NCI-H146 (cell line): ENCODE results near the gene ADGRG2.
A peak's percentile ranks its signal among the peaks of the same experiment; 100 is the strongest.
"Not testable (repeated sequence)": the region's sequence is repeated elsewhere in the genome, so short reads cannot be mapped to it uniquely, and the experiment has no call there.

Experiments
- DNase-seq: peaks from one replicate; lab custom pipeline; 2025; lab: John Stamatoyannopoulos, UW

Gene ADGRG2

DNA sequence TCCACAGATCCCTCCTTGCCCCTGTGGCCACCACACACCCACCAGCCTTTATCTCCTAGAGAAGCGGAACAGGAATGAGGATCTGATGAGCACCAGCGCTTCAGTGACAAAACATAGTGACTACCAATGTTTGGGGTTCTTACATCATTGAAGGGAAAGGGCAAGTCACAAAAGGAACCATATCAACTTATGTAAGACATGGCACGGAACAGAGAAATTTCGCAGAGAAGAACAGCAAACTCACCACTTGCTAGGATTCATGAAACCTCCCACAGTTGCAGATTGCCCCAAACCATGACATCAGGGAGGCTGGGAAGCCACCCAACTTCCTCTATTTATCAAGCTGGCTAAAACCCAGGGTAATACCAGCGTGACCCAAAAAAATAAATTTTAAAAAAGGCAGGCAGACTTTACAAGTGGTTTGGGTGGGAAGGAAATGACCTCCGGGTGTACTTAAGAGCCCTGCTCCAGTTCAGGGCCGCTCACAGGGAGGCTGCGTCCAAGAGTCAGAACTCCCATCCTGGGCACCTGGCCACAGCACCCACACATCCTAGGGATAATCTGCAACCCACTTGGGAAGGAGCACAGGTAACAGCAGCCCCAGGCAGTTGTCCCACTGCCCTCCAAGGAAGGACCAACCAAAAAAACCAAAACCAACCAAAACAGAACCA is 36.0 kb downstream of the ADGRG2 start:
- no peak for DNase-seq

DNA sequence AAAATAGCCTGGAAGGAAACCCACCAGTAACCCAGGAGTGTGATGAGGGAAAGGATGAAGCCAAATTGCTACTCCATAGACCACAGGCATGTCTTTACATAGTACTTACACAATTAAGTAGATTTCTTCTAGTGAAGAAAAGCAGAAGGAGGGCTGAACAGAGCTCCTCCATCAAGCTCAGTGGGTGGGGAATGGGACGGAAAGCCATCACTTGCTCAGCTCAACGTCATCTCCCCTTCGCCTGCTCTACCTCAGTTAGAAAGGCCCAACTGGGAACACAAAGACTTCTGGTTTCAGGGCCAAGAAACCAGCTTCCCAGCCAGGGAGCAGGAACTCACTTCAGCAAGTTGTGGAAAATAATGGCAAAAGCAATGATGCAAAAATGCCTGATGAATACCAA is 36.6 kb downstream of the ADGRG2 start:
- no peak for DNase-seq

DNA sequence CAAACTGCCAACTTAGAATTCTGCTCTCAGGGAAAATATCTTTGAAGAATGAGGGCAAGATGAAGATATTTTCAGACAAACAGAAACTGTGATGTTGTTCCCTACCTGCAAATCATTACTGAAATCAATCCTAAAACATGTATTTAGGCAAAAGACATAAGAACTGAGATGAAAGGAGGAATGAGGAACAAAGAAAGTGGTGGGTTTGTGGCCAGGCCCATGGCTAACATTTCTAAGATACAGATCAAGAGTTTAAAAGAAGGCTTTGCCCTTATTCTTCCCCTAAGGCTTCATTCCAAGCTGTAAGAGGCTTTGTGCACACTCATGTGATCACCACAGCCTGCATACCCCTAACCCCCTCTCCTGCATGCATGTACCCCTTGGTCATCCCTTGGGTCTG is 46.5 kb downstream of the ADGRG2 start:
- DNase-seq: no peak

DNA sequence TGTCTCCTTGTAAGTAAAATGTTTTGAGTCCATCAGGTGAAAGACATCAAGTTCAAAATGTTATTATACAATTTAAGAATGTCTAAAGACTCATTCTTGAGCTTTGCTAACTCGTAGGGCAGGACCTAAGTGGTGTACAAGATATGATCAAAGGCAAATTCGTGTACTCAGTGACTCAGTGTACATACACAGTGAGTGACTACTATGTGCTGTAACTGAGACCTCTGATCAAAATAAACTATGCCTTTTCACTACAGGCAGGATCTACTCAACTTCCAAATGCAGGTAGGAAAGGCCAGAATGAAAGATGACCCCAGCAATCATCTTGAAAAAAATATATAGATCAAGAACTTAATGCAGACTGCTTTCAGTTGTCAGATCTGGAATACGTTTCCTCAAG is 49.9 kb downstream of the ADGRG2 start:
- DNase-seq: no peak

DNA sequence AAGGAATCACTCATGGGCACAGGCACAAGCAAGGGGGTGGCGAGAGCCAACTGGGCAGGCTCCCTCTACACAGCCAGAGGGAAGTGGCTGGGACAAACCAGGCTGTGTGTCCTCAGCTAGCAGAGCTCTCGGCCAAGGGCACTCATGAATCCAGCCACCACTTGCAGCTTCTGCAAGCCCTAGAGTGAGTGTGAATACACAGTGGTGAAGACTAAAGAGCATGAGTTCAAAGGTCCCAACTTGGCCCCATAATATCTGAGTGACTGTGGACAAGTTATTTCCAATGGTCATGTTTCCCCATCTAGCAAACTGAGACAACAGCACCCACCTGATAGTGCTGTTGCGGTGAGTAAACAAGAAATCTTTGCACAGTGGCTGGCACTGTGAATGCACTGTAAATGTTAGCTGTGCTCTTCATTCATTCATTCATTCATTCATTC is 51.7 kb downstream of the ADGRG2 start:
- no peak for DNase-seq

DNA sequence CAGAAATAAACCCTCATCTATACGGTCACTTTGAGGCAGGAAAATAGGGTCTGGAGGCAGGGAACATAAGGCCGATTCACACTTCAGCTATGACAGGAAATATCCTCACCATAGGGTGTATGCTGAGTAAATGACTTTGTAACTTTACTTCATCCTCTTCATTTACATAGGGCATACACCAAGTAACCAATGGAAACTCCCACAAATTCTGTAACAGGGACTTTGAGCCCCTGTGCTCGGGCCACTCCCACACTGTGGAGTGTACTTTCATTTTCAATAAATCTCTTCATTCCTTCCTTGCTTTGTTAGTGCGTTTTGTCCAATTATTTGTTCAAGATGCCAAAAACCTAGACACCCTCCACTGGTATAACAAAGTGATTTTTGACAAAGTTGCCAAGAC is 55.3 kb downstream of the ADGRG2 start:
- DNase-seq: not testable (repeated sequence)

DNA sequence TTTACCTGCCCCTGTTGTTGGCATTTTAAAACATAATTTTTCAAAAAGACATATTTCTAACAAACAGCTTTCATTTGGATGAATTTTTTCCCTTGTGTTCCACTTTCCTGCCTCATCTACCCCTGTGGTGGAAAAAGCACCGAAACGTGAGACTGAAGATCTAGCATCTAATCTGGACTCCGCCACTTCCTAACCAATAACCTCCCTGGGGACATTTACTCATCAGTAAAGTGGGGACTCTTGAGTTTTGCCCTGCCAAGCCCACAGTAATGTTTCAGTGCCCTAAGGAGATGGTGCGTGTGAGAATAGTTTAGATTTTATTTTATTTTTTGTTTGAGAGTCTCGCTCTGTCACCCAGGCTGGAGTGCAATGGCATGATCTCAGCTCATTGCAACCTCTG is 56.7 kb downstream of the ADGRG2 start:
- DNase-seq: no peak

DNA sequence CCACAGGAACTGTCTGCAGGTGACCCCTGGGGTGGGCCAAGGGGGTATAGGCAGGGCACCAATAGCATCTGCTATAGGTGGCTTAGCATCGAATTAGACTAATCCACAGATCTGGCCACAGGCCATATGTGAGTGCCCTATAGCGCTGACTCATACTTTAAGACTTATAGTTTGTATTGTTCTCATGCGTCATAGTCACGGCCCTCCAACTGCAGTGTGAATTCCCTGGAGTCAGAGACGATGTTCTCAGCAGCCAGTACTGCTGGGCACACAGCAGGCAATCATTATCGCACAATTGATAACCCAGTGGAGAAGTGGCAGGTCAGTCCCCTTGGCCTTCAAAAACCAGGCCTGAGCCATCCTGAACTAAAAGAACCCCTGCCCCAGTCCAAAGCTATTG is 58.1 kb downstream of the ADGRG2 start:
- no peak for DNase-seq

DNA sequence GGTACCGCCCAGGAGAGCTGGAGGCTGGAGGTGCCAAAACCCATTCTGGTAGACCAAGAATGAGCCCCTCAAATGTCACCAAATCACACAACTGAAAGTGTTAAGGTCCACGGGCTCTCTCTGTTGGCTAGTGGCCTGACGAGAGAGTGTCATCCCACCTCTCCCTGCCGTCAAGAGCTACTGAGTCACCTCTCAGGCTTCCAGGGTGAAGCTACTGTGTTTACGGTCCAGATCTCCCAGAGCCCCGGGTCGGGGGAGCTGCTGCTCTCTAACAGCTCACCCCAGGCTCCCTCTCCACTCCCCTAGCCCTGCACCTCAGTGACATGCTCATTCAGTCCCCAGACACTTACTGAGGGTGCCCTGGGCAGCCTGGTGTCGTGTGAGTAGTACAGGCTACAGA is 59.2 kb downstream of the ADGRG2 start:
- no peak for DNase-seq

DNA sequence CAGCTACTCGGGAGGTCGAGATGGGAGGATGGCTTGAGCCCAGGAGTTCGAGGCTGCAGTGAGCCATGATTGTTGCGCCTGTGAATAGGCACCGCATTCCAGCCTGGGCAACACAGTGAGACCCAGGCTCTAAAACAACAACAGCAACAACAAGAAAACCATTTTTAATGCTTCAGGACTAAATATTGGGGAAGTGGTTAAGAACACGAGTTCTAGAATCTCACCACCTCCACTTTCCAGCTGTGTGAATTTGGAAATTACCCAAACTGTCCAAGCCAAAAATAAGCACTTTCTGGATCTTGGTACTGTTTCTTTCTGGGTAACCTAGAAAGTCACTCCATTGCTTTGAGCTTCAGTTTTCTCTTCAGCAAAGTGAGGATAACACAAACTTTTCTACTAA is 63.2 kb downstream of the ADGRG2 start:
- no peak for DNase-seq

DNA sequence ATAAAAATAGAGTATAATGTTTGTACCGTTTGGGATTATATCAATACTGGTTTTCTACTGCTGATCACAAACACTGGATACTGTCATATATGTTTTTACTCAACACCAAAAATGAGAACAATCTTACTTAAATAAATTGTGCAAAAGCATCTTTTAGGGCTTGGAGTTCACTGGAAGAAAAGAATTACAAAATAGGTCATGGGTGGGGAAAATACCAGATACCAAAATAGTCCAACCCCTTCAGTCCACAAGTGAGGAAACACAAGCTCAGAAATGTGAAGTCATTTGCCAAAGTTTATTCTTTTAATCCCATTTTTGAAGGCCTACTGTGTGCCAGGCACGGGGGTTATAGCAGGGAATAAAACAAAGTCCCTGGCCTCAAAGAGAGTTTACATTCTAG is 64.4 kb downstream of the ADGRG2 start:
- no peak for DNase-seq

DNA sequence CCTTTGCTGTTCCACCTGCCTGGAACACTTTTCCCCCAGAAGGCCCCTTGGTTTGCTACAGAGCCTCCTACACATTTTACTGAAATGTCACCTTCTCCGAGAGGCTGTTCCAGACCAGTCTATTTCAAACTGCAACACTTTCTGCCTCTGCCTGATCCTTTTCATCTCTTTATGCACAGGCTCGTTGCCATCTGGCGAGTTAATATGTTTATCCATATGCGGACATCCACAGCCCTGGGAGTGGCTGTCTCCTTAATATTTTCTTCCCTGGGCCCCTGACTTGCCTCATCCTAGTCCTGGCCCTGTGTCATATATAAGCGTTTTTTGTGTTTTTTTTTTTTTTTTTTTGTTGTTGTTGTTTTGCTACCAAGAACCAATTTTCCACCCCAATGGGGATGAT is 73.2 kb downstream of the ADGRG2 start:
- no peak for DNase-seq

DNA sequence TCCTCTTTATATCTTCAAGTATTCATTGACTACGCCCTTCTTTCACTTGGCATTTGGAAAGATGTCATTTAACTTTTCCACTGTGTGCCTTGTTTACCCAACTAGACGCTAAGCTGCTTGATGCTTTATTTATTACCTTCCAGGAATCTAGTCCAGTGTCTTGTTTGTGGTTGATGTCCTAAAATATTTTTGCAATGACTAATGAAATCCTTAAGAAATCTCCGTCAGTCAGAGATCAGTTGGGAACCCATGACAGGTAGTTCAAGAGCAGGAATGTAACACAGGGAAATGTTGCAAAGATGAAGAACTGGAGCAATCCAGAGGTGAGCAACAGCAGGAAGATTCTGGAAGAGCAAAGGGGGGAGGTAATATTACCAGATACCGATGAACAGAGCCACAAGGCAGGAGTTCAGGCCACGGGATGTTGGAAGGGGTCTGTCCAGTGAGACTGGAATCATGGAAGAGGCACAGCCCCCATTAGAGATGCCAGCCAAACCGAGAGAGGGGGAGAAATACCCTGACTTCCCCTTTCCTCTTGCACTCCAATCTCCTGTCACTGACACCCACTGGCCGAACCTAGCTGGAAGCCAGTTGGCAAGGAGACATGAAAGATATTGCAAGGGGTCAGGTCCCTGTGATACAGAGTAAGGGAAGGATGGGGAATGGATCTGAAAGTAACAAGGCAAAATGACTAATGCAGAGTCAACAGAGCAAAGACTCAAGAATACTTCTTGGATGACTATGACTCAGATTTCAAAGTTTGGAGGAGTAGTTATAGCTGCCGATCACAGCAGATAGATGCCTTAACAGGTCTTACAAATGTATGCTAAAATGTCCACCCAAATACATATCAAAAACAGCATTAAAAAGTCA is 75.7 kb downstream of the ADGRG2 start:
- no peak for DNase-seq

DNA sequence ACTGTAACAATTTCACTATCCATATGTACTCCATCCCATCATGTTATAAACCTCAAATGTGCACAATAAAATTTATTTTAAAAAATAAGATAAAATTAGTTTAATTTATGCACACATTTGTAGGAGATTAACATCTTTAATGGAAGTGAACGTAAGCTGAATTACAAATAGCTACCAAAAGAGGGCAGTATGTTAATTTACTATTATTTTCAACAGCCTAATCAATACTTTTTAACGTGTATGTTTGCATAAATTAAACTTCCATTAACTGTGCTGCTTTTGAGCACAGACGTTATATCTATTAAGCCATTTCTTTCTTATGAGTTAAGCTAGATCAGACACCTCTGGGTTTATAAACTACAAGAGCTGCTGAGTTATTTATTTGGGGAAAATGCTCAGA is 81.9 kb downstream of the ADGRG2 start:
- DNase-seq: no peak

DNA sequence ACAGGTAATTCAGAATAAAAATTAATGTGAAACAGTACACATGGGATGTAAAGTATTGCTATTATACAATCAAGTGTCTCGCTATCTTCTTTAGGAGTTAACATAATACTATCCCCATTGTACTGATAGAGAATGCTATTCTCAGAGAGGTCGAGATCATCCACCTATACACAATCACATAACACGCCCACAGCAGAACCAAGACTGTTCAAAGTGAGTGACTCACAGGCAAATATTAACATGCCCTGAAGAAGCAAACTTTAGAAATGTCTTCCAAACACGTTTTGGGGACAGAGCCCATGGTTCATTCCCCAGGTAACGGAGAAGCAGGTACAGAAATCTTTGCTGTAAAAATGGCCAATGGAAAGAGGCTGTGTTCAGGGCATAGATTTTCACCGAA is 88.2 kb downstream of the ADGRG2 start:
- DNase-seq: no peak

DNA sequence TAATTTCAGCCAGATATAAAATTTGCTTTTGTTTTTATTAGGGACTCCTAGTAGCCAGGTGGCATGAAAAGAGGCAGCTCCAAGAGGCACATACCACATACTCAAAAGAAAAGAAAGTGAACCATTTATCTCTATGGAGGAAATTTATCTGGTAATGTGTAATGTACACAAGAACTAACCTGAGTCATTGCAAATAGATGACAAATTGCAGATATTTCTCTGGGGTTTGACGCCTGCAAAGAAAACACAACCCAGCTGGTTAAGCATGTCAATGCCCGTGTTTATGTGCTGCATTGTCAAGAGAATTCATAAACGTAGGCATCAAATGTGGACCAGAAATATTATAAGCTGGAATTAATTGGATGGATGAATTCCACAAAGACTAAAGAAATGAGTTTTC is 91.5 kb downstream of the ADGRG2 start:
- DNase-seq: no peak

DNA sequence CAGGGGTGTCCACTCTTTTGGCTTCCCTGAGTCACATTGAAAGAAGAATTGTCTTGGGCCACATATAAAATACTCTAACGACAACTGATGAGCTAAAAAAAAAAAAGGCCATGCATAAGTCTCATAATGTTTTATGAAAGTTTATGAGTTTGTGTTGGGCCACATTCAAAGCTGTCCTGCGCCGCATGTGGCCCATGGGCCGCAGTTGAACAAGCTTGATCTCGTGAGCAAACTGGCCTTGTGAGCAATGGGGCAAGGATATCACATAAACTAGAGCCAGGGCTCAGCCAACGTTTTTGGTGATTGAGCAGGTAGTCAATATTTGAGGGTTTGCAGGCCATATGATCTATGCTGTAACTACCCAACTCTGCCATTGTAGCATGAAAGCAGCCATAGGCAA is 93.7 kb downstream of the ADGRG2 start:
- no peak for DNase-seq

DNA sequence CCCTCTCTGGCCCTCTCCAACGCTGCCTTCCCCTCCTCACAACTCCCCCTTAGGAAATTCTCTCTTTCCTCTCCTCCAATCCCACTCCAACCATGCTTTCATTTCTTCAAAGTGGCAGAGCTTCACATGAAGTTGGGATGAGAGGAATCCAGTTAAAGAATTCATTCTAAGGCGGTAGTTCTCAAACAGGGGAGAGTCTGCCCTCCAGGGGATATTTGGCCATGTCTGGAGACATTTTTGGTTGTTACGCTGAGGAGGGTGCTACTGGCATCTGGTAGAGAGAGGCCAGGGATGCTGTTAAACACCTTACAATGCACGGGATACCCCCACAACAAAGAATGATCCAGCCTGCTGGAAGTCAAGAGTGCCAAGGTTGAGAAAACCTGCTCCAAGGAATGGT is 97.9 kb downstream of the ADGRG2 start:
- no peak for DNase-seq

DNA sequence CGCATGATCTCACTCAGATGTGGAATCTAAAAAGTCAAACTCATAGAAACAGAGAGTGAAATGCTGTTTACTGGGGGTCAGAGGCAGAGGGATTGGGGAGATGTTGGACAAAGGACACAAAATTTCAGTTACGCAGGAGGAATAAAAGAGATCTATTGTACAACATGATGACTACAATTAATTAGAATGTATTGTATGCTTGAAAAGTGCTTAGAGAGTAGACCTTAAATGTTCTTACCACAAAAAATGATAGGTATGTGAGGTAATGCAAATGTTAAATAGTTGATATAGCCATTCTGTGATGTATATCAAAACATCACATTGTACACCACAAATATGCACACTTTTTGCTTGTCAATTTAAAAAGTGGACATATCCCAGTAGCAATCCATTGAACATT is 102.3 kb downstream of the ADGRG2 start:
- no peak for DNase-seq

DNA sequence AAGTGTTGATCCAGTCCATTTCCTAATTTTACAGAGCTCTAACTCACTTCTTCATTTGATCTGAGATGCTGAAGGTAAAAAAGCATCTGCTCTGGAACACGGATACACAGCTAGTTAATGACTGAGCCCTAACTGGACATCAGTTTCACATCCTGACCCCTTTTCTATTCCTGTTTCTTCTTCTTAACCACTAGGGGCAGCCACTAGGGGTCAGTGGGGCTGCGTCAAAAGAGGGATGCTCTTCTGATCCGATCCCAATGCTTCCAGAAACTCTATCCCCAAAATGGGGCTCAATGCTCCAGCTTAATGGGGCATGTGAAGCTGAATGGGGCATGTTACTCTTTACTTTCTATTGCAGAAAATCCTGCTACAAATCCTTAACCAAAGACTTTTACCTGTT is 105.0 kb downstream of the ADGRG2 start:
- peak; percentile 32 for DNase-seq

DNA sequence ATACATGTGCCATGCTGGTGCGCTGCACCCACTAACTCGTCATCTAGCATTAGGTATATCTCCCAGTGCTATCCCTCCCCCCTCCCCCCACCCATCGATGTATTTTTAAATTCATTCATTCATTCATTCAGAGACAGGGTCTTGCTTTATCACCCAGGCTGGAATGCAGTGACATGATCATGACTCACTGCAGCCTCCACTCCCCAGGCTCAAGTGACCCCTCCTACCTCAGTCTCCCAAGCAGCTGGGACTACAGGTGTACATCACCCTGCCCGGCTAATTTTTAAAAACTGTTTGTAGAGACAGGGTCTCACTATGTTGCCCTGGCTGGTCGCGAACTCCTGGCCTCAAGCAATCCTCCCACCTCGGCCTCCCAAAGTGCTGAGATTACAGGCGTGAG is 105.7 kb downstream of the ADGRG2 start:
- DNase-seq: not testable (repeated sequence)

DNA sequence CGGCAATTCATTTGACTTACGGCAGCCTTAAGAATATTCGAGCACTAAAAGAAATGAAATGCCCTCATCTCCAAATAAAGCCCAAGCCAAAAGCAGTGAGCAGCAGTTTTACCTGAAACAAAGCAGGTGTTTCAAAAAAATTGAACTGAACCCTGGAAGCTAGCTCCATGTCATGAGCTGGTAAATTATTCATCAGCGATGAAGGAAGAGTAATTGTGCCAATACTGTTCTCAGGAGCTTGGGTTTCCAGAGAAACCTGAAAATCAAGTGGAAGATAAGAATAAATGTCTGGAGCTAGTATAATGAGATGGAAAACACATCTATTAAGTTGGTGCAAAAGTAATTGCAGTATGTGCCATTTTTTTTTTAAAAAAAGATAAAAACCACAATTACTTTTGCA is 114.4 kb downstream of the ADGRG2 start:
- no peak for DNase-seq

DNA sequence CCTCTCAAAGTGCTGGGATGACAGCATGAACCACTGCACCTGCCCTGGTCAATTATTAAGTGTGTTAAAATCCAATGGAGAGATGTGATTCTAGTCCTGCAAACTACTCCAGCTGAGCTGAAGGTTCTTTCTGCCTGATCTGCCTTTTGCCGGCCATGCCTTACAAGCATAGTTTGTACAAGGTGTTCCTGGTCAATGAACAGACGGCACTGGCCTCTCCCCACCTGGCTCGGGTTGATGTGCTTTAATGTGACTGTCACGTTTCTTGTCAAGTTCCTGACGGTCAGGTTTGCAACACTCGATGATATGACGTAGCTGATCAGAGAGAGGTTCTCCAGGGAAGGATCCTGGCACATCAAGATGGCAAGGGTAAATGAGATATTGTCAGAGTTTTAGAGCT is 115.3 kb downstream of the ADGRG2 start:
- DNase-seq: no peak

DNA sequence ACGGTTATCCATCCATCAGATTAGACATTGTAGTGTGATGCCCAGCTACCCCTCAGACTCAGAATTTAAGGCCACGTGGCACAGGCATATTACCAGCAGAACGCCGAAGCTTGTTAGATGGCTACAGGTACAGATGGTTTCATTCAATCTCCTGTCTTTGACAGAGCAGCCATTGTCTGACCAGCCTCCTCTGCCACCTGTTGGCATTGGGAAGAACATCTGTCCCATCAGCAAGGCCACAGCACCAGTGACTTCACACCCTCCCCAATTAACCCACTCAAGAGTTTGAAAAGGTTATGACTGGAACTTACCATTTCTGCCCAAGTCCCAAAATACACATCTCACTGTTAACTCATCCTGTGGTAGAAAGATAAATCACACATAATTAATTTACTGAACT is 116.4 kb downstream of the ADGRG2 start:
- DNase-seq: no peak
